Measurements from ENCODE around the gene DACT1.

The DACT1 gene

DNA sequence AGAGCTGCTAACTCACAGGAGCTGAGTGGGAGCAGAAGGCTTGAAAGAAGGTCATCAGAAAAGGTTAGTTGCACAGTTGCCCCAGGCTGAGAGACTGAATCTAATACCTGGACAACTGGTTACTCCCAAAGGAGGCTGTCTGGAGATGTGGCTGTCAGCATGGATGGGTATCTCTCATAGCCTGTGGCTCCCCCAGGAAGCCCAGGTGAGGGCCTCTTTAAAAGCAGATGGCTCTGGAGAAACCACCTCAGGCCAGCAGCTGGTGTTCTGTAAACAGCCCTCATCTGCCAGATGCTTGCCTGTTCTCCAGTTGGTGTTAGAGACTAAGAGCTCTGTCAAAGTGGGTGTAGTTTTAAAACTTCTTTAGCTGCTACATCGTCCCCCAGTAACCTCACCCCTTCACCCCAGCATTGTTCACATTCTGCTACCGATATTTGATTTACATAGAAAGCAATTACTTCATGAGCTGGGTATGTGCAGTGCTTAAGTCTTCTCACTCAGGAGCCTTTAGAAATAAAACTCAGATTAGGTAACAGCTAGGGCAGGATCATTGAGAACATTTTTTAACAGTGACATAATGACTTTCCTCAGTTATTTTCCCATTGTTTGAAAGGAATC lies 25.8 kb downstream of the DACT1 start:
- in situ Hi-C loops (cut with HindIII; ENCODE audit: low sequenced_read_pairs) = no loop called here

DNA sequence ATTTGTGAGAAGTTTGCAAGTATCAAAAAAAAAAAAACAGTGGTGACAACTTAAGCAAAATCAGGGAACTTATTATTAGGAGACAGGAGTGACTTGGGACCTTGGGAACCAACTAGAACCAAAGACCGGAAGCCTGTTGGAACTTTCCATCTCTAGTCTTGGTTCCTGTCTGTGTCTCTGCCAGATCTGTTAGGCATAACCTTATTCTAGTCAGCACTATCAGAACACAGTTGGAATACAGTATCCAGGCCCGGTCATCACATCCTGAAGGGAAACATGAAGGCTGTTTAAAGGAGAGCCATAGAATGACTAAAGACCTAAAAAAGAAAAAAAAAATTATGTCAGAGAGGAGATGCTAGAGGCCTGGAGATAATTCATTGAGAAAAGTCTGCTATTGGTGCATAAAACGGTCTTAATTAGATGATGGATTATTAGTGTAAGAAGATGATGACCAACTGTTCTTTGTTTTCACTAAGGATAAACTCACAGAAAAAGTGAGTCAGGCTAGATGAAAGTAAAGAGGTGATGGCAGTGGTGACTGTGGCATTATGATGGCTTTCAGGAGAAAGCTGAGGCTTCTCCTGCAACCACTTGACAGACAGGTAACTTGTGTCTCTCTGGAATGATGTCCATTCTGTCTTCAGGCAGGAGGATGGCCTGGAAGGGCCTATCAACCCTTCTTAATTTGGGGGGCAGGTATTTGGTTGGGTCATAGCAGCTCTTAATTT lies 28.2 kb downstream of the DACT1 start:
- in situ Hi-C loops (cut with HindIII; ENCODE audit: low sequenced_read_pairs) = no loop called here

DNA sequence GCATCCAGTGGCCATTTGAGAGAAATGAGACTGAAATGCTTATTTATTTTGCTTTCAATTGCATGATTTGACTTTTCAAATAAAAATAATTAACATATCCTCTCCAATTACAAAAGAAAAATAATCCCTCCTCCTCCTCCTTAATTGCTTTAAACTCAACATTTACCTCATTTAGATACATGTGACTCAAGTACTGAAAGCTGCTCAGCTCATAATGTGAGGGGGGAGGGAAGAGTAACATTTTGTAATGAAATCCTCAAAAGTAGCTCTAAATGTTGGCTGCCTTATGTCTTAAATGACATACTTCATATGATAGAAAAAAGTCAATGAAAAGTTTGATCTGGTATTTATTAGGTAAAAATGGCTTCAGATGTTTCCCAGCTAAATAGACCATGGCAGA lies 29.0 kb downstream of the DACT1 start:
- in situ Hi-C loops (cut with HindIII; ENCODE audit: low sequenced_read_pairs) = no loop called here

DNA sequence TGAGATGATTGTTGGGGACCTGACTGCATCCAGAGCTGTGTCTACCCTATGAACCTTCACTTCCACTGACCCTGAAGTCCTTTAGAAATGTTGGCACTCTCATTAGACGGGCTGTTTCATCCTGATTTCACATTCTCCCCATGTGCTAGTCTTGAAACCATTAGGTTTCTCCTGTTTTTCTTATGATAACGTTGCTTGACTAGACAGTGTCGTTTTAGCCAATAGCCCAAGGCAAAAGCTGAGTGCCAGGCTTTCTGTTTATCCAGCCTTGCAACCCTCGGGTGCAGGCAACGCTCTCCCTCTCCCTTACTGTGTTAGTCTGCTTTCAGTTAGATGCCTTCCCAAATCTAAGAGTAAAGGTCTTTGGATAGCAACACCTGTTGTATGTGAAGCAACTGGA lies 30.1 kb downstream of the DACT1 start:
- in situ Hi-C loops (cut with HindIII; ENCODE audit: low sequenced_read_pairs) = no loop called here

DNA sequence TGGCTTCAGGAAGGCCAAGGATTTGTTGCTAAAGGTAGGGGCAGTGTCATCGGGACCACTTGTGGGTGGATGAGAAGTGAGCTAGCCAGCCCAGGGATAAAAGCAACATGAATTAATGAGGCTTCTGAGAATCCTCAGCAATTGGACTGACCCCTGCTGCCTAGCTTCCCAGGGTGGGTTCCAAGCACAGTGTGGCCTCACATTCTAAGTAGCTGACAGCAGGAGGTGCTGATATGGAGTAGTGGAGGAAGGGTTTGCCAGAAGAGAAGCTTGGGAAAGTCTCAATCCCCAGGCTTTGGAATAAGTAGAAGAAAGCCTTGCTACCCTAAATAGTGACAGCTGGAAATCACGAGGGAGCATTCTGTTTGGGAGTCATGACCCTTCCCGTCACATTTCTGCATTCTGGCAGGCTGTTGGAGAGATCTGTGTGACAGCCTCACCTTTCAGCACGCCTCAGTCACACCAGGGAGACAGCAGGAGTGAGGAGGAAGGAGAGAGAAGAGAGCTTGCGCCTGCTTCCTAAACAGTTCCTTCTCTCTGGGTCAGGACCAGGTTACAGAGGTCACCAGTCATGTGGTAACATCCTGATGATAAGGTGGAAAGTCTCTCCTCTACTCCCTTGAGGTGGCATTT lies 31.2 kb downstream of the DACT1 start:
- in situ Hi-C loops (cut with HindIII; ENCODE audit: low sequenced_read_pairs) = no loop called here

DNA sequence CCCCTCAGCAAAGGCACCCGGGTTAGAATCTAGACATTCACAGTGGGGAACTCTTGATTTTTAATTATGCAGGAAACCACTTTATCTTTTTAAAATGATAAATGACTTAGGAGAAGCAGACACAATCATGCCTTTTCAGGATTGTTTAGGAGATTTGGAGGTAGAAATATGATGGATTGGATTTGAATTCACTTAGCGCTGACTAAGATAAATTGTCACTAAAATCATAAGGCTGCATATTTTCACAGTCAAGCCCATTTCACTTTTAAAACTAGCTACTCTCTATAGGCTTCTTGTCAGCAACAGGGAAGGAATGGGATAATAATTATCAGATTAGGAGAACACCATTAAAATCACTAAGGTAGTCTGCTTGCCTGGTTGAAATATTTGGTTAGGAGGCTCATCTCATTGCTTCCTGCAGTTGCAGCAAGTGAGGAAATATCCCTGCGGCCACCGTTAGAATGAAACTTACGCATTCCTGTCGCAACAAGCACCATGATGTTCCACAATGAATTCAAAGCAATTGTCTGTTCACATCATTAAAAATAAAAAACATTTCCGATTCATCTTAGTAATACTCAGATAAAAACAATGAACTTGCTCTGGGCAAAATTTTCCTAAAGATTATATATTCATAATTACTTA lies 31.9 kb downstream of the DACT1 start:
- in situ Hi-C loops (cut with HindIII; ENCODE audit: low sequenced_read_pairs) = no loop called here

DNA sequence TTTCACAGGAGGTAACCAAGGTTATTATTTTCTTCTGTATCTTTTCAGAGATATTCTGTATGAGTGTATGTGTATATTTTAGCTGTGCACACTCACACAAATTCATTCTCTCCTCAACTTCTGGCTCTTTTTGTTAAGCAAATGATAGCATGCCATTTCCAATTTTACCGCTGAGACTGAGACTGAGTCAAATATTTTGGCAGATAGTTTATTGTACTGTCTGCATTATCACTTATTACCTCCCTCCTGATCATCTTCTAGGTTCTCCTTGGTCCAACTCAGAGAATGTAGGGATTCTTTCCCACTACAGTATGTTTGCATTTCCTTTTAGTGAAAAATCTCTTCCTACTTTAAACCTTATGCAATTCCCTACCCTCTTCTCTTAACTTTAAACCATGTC lies 33.3 kb downstream of the DACT1 start:
- in situ Hi-C loops (cut with HindIII; ENCODE audit: low sequenced_read_pairs) = no loop called here

DNA sequence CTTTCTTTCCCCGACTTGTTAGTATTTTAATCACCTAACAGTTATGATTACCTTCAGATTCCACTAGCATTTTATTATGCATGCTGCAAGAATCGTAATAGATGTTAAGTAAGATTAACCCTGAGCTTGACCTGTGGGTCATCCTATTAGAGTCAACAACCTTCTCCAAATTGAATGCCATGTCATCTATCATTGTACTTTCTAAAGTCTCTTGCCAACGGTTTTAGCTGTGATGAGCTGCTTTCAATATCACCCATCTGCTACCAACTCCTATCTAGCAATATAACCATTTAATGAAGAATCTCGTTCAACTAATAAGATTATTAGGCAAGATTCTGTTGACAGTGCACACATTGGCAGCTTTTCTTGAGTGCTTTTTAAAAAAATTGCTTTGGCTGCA lies 33.7 kb downstream of the DACT1 start:
- in situ Hi-C loops (cut with HindIII; ENCODE audit: low sequenced_read_pairs) = no loop called here

DNA sequence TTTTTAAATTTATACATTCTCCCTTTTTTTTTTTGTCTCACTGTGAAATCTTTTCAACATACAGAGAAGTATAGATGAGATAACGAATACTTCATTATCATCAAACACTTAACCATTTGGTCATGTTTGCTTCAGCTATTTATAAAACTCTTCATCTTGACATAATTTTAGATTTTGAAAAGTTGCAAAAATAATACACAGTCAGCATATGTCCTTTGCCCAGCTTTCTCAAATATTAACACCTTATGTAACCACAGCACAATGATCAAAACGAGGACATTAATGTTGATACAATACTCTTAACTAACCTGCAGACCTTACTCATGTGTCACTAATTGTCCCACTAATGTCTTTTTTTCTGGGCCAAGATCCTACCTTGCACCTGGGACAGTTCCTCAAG lies 36.0 kb downstream of the DACT1 start:
- in situ Hi-C loops (cut with HindIII; ENCODE audit: low sequenced_read_pairs) = no loop called here

DNA sequence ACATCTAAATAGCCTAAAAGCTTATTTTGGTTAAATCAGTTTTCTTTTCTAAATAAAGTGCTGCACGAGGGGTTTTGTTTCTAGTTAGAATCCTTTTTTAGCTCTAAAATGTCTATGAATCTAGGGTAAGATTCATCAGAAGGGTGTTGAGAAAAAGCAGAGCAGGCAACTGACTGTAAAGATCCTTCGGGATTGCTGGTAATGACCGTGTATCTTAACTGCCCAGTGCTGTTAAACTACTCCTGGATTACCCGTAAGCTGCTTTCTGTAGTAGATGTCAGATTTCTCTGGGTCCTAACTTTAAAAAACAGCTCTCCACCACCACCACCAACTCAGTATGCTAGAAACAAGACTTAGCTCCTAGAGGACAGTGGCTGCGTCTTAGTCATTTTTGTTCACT lies 39.2 kb downstream of the DACT1 start:
- in situ Hi-C loops (cut with HindIII; ENCODE audit: low sequenced_read_pairs) = no loop called here

DNA sequence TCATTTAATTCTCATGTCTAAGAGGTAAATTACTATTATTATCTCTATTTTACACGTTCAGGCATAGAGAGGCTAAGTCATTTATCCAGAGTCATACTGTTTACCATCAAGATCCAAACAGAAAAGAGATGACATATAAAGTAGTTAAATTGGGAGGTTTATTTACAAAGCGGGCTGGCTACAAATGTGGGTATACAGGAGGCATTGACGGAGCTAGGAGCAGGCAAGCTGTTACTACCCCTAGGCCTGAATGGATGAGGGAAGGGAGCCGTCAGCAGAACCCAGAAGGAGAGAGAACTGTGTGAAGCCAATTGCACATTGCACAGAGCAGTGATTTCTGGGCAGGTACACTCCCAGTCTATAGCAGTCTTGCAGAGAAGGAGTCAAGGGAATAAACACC lies 39.8 kb downstream of the DACT1 start:
- in situ Hi-C loops (cut with HindIII; ENCODE audit: low sequenced_read_pairs) = no loop called here

DNA sequence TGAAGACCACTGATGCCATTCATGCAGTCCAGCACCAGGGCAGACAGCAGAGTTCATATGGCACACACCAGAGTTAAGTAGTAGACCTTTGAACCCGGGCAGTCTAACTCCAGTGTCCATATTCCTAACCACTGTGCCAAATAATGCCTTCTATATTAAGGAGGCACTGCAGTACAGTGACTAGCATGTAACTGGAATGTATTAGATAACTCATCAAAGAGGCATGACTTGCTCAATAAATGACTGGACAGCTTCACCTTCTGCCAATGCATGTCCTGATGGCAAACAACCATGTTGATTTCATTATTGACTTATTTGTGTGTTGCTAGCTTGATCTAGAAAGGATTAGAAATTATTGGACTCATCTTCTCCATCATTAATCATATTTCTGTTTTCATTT lies 40.2 kb downstream of the DACT1 start:
- in situ Hi-C loops (cut with HindIII; ENCODE audit: low sequenced_read_pairs) = no loop called here

DNA sequence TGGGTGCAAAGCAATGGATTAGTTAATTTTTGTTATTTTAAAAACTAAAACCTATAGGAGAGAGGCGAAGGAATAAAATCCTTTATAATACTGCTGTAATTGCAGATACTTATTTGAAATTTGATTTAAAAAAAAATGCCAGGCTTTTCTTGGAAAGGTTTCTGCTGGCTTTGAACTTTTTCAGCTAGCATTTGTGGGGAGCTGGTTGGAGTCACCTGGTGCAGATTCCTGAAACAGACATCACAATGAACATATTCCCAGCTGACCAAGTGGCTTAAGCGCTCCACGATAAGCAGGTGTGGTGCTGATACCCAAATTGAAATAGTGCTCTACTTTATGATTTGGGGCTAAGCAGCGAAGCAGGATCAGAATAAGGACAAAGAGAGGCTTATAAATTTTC lies 42.9 kb downstream of the DACT1 start:
- in situ Hi-C loops (cut with HindIII; ENCODE audit: low sequenced_read_pairs) = no loop called here

DNA sequence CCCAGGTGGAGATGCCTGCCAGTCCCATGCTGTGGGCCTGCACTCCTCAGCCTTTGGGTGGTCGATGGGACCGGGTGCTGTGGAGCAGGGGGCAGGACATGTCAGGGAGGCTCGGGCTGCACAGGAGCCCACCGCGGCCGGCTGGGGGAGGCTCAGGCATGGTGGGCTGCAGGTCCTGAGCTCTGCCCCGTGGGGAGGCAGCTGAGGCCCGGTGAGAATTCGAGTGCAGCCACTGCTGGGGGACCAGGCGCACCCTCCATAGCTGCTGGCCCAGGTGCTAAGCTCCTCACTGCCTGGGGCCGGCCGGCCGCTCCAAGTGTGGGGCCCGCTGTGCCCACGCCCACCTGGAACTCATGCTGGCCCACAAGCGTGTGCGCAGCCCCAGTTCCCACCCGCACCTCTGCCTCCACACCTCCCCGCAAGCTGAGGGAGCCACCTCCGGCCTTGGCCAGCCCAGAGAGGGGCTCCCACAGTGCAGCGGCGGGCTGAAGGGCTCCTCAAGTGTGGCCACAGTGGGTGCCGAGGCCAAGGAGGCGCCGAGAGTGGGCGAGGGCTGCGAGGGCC lies 49.6 kb downstream of the DACT1 start:
- in situ Hi-C loops (cut with HindIII; ENCODE audit: low sequenced_read_pairs) = no loop called here

DNA sequence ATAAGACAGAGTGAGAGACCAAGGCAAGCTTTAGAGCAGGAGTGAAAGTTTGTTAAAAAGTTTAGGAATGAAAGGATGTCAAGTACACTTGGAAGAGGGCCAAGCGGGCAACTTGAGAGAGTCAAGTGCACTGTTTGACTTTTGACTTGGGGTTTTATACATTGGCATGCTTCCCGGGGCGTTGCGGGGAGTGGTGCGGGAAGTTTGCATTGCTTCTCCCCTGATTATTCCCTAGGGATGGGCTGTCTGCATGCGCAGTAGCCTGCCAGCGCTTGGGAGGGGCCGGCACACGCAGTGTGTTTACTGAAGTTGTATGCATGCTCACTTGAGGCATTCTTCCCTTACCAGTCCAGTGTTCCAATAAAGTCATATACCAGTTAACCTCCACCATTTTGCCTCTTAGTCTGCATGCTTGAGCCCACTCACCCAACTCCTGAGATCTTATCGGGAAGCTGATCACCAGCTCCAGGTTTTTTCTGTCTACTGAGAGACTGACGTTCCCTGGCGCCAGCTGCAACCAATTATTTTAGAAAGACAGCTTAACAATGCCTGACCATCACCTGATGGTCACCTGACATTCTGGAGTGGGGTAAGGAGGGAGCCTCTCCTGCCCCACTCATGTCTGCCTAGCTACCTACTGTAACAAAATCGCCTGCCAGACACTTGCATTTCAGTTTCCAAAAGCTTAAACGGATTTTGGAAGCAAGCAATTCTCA lies 53.2 kb downstream of the DACT1 start:
- in situ Hi-C loops (cut with HindIII; ENCODE audit: low sequenced_read_pairs) = no loop called here

DNA sequence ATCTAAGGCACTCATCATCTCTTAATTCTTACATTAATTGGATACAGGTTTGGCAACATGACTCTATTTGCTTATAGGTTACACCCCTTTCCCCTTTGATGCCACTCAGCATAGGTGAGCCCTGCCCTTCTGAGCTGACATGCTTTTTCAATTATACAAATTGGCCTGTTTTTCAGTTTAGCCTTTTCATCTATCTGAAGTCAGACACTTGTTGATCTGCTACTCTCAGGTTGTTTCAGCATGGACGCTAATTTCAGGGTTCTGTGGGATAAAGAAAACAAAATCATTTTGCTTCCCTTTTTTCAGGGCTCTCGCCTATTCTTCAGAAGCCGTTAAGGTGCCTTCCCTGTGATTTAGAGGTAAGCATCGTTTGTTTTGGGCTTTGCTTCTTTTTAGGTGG lies 55.3 kb downstream of the DACT1 start:
- in situ Hi-C loops (cut with HindIII; ENCODE audit: low sequenced_read_pairs) = no loop called here

DNA sequence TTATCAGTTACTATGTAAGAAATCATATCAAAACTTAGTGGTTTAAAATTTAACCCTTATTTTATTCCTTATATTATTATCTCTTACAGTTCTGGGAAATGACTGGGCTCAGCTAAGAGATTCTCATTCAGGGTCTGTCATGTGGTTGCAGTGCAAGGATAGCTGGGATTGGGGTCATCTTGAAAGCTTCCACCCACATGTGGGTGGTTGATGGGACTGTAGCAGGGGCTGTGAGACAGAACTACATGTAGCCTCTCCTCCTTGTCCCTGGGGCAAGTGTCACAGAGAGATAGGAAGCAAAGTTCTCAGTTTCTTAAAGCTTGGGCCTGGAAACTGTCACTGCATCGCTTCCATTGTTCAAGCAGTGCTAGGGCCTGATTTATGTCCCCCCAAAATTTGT lies 57.8 kb downstream of the DACT1 start:
- in situ Hi-C loops (cut with HindIII; ENCODE audit: low sequenced_read_pairs) = loop anchor here (5.0 kb wide), 1 partner anchor 42 kb away; no protein-coding TSS in a partner anchor

DNA sequence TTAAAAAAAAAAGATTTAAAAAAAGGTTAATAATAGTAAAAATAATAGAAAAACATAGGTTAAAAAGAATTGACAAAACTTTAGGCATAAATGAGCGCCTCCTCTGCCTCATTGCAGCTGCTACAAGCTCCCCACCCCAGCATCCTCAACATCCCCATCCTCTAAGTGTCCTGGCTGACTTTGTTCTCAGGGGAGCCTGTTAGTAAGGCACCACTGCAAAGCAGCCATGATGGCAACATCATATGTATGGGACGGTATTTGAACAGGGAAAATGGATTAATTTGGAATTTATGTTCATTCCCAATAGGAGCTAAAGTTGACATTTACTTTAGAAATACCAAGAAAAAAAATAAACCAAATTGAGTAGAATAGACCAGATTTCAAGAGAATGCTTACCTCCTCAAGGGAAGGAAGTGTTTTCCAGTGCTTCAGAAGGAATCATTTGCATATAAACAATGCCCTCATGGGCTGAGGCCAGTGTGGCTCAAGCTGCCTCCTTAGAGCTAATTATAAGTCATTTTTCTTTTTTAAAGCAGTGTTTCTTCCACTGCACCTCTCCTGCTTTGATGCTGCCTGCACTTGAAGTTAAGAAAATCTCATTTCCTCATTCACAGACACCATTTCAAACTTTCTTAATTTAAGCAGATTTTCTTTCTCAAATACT lies 59.6 kb downstream of the DACT1 start:
- in situ Hi-C loops (cut with HindIII; ENCODE audit: low sequenced_read_pairs) = loop anchor here (5.0 kb wide), 1 partner anchor 40 kb away; no protein-coding TSS in a partner anchor
